HCT116 (cell line): ENCODE results near the gene FOXJ2. TPM values are rescaled to one million over a fixed set of nuclear protein-coding genes. Genes with fewer than 3 reads are reported as not detected.
A peak's percentile ranks its signal among the peaks of the same experiment; 100 is the strongest.

ENCODE experiments used
- ATAC-seq: fragments of 200-7000 bp; cut with Tn5 transposase; 2 replicates; pipeline ENCODE4 v1.9.1; 2020; ENCODE audit warnings: mild to moderate bottlenecking, moderate library complexity
- BruUV-seq: library from RNA; stranded (reverse); fragments of 400-500 nt; replicated peaks from 2 replicates; lab custom pipeline; 2021; lab: Mats Ljungman, UMichigan
- CTCF ChIA-PET: fragments of 300-600 bp; sonication (Branson Sonifier 250); formaldehyde crosslinking; loops from one replicate; lab custom pipeline; 2021; ENCODE audit warnings: antibody characterized with exemption; lab: Charles Lee
- POLR2A ChIA-PET: fragments of 300-600, 350-600 bp; sonication (Branson Sonifier 250); formaldehyde crosslinking; loops from one replicate; lab custom pipeline; 2021; ENCODE audit warnings: antibody characterized with exemption; lab: Charles Lee
- RAD21 ChIA-PET, 2 experiments: fragments of 300-600 bp; sonication (Branson Sonifier 250); formaldehyde crosslinking; loops; one replicate each; lab custom pipeline; 2023; ENCODE audit warnings: low total read pairs in 2 of 2; ENCODE audit not compliant: uncharacterized antibody in 2 of 2, unreplicated experiment in 2 of 2, low non-redundant PET in 1 of 2; lab: Charles Lee
- DNase-seq: peaks from one replicate; pipeline ENCODE4 v3.0.0-alpha.2; 2010; ENCODE audit warnings: low read depth, low spot score
- H2AFZ ChIP-seq: fragments of 200-600 bp; shearing (Covaris generic), sonication (generic); 2 replicates; pipeline ENCODE4 v1.6.1; 2017; ENCODE audit warnings: low read depth, mixed run types, mixed read lengths, antibody characterized with exemption, low read length; ENCODE audit not compliant: poor library complexity, severe bottlenecking
- H3K27ac ChIP-seq: 2 replicates; pipeline ENCODE4 v1.5.1; 2012; ENCODE audit warnings: low read depth, low read length
- H3K27me3 ChIP-seq: fragments of 200-600 bp; sonication (generic); 2 replicates; pipeline ENCODE4 v1.6.1; 2016; ENCODE audit warnings: mixed run types, low read length, mixed read lengths; ENCODE audit not compliant: insufficient read depth
- H3K36me3 ChIP-seq, 2 experiments: fragments of 200-500 bp in 1 of 2; fragments of 200-600 bp in 1 of 2; sonication (Bioruptor generic) in 1 of 2; sonication (generic) in 1 of 2; 2 replicates each; pipeline versions ENCODE4 v1.5.1 to v1.6.1; 2014 to 2016; ENCODE audit warnings: low read length in 2 of 2, inconsistent platforms in 1 of 2, mixed read lengths in 1 of 2, mixed run types in 1 of 2; ENCODE audit not compliant: insufficient read depth in 2 of 2, control insufficient read depth in 1 of 2
- H3K4me1 ChIP-seq, 2 experiments: fragments of 200-600 bp in 1 of 2; sonication (generic) in 1 of 2; 2 replicates each; pipeline versions ENCODE4 v1.5.1 to v1.6.1; 2012 to 2017; ENCODE audit warnings: low read length in 2 of 2, inconsistent platforms in 1 of 2, mild to moderate bottlenecking in 1 of 2, mixed read lengths in 1 of 2, mixed run types in 1 of 2, moderate library complexity in 1 of 2; ENCODE audit not compliant: insufficient read depth in 2 of 2, control insufficient read depth in 1 of 2
- H3K4me2 ChIP-seq: fragments of 200-600 bp; sonication (generic); 2 replicates; pipeline ENCODE4 v1.6.1; 2017; ENCODE audit warnings: mixed run types, low read length, mixed read lengths
- H3K4me3 ChIP-seq, 2 experiments: fragments of 200-600 bp in 1 of 2; sonication (generic) in 1 of 2; replicated peaks in 1 of 2; 2 replicates each; pipeline ENCODE4 v1.5.1; 2011 to 2016; ENCODE audit warnings: low read length in 2 of 2, control low read depth in 1 of 2, low read depth in 1 of 2, mild to moderate bottlenecking in 1 of 2, mixed read lengths in 1 of 2, mixed run types in 1 of 2
- H3K79me2 ChIP-seq: fragments of 200-600 bp; sonication (generic); 2 replicates; pipeline ENCODE4 v1.6.1; 2017; ENCODE audit warnings: mild to moderate bottlenecking, mixed run types, low read length, moderate library complexity, mixed read lengths; ENCODE audit not compliant: insufficient read depth
- H3K9ac ChIP-seq: fragments of 200-600 bp; sonication (generic); 2 replicates; pipeline ENCODE4 v1.6.1; 2016; ENCODE audit warnings: low read length, mixed read lengths
- H3K9me2 ChIP-seq: fragments of 200-600 bp; sonication (generic), shearing (Covaris generic); 2 replicates; pipeline ENCODE4 v1.6.1; 2017; ENCODE audit warnings: mixed run types, mild to moderate bottlenecking, moderate library complexity; ENCODE audit not compliant: insufficient read depth
- H3K9me3 ChIP-seq, 2 experiments: fragments of 200-500 bp in 1 of 2; fragments of 200-600 bp in 1 of 2; sonication (Bioruptor generic) in 1 of 2; sonication (generic) in 1 of 2; 2 replicates each; pipeline ENCODE4 v1.6.1; 2014 to 2017; ENCODE audit warnings: low read length in 2 of 2, mixed read lengths in 2 of 2, inconsistent platforms in 1 of 2, low read depth in 1 of 2, mild to moderate bottlenecking in 1 of 2, mixed run types in 1 of 2, moderate library complexity in 1 of 2; ENCODE audit not compliant: control insufficient read depth in 1 of 2, insufficient read depth in 1 of 2
- H4K20me1 ChIP-seq: fragments of 200-600 bp; sonication (generic), shearing (Covaris generic); 2 replicates; pipeline ENCODE4 v1.6.1; 2017; ENCODE audit warnings: mixed run types, mild to moderate bottlenecking, moderate library complexity; ENCODE audit not compliant: insufficient read depth
- ATF3 ChIP-seq: IDR thresholded peaks from 2 replicates; pipeline ENCODE4 v1.6.1; 2012
- JUND ChIP-seq: IDR thresholded peaks from 2 replicates; pipeline ENCODE4 v1.6.1; 2012
- SIN3A ChIP-seq: IDR thresholded peaks from 2 replicates; pipeline ENCODE4 v1.6.1; 2012; ENCODE audit warnings: low read depth
- SP1 ChIP-seq: IDR thresholded peaks from 2 replicates; pipeline ENCODE4 v1.6.1; 2012; ENCODE audit warnings: low read depth
- SRF ChIP-seq: IDR thresholded peaks from 2 replicates; pipeline ENCODE4 v1.6.1; 2012; ENCODE audit warnings: low read depth
- ZNF274 ChIP-seq: fragments of 200-500 bp; sonication (Bioruptor generic); IDR thresholded peaks from 2 replicates; pipeline ENCODE4 v1.6.1; 2014; ENCODE audit warnings: mild to moderate bottlenecking, low read depth, low read length, inconsistent platforms
- intact Hi-C: fragments of 100-400 bp; cut with micrococcal nuclease; formaldehyde crosslinking; loops from 2 replicates; pipeline ENCODE4 v1.10.0; 2022
- total RNA-seq: library from RNA; stranded (reverse); gene quantifications from one replicate; pipeline ENCODE4 v1.2.1, GENCODE V29; 2021; ENCODE audit not compliant: unreplicated experiment

Gene FOXJ2
- total RNA-seq, 1 experiment from 2014 or later: 20.3 TPM

GRCh38 chr12:8034802-8035201, 2.3 kb downstream of the FOXJ2 start:
- ATAC-seq (no peak), DNase-seq (no peak)
- no peaks in the 10 kb centered on the region for H3K9me2 ChIP-seq
- BruUV-seq: no TSS peak
- 0 out of 4 replicates have a peak, but pooled peaks cover 0 to 2% of the 10 kb centered on the region in 2 experiments for H3K36me3 ChIP-seq
- no peaks in the 10 kb centered on the region for H3K9me3 ChIP-seq
- intact Hi-C loops: no loop called here
- no peak overlapping the region for H2AFZ ChIP-seq
- no peaks in the 10 kb centered on the region for H3K27me3 ChIP-seq
- no peak overlapping the region for H3K27ac ChIP-seq
- RAD21 ChIA-PET: no interaction called here
- CTCF ChIA-PET: no interaction called here
- H3K4me2 ChIP-seq: peak overlapping the region; percentile 96
- H3K79me2 ChIP-seq: peaks cover 39% of the 10 kb centered on the region
- no peaks in the 10 kb centered on the region for H4K20me1 ChIP-seq
- no peak overlapping the region for H3K4me3 ChIP-seq
- H3K9ac ChIP-seq: peak overlapping the region; percentile 17; the same call in 1 of the 2 replicates
- TF ChIP-seq SP1 (no peak), SIN3A (no peak), ATF3 (no peak), JUND (no peak), ZNF274 (no peak), SRF (no peak)
- H3K4me1 ChIP-seq: peaks cover 29 to 57% of the 10 kb centered on the region in 2 experiments
- POLR2A ChIA-PET: no interaction called here

DNA sequence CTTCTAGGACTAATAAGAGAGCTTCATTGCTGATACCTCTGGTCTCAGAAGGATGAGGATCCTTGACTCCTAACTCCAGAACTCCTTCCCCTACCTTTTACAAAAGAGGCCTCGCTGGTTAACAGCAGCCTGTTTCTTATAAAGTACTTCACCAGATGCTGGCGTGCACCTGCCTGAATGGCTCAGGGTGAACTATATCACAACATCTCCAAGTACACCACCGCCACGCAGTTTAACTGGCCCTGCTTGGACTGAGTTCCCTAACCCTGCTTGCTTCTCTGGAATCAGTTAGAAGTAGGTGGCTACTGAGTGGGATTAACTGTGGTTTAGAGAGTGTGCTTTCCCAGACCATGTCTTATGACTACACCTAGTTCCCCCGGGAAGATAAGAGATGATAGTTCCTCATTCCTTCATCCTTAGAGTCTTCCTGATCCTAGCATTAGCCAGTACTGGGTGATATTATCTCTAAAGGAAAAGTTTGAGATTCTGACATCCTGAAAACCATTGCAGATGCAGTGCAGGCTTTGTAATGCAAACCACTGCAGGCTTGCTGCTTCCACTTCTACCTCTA, 3.0 kb downstream of the FOXJ2 start:
- Histone ChIP-seq H2AFZ (no peak overlapping the region), H3K27ac (no peak overlapping the region)
- no peak for ATAC-seq
- TF ChIP-seq SP1: no peak
- TF ChIP-seq, all 23 proteins: peak for 0
- intact Hi-C loops: no loop called here
- RAD21 ChIA-PET: no interaction called here
- Histone ChIP-seq H3K9me2 (no peaks in the 10 kb centered on the region), H3K4me3 (no peak overlapping the region), H3K9ac (no peak overlapping the region), H3K9me3 (no peaks in the 10 kb centered on the region), H3K27me3 (no peaks in the 10 kb centered on the region), H3K79me2 (peaks cover 42% of the 10 kb centered on the region), H3K4me1 (peaks cover 29 to 57% of the 10 kb centered on the region in 2 experiments), H3K4me2 (no peak overlapping the region), H3K36me3 (peaks cover under 1 to 7% of the 10 kb centered on the region in 2 experiments; a peak in 1 of 4 replicates), H4K20me1 (no peaks in the 10 kb centered on the region)
- DNase-seq: no peak
- CTCF ChIA-PET: no interaction called here
- BruUV-seq: no TSS peak
- POLR2A ChIA-PET: no interaction called here
